ENCODE data around the gene GPHB5.

DNA sequence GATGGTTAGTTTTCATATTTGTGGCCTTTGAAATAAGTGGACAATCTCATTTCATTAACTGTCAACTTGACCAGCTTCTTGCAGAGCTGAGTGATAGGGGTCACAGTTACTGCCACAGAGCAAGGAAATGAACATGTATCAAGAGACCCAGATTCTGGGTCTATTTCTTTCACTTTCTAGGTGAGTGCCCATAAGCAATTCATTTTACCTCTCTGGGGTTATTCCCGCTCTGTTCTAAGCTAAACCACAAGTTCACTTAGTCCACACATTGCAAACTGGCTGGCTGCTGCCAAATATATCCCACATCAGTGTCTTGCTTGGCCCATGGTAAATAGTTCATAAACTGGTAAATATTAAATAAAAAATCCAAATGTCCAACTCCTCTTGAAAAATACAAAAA, 29.9 kb downstream of the GPHB5 start:
- TF ChIP-seq EZH2 (IDR thresholded peaks at IDR 0.05): no peak
- TF ChIP-seq POLR2AphosphoS5 (IDR thresholded peaks at IDR 0.05; ENCODE audit: borderline replicate concordance, low read depth, low read length): no peak
- TF ChIP-seq FOXP2 (optimal IDR thresholded peaks at IDR 0.05; ENCODE audit: control extremely low read depth, extremely low read length, insufficient read depth): no peak
